HepG2 (cell line): Measurements from ENCODE around the gene ROMO1. TPM values are rescaled to one million over a fixed set of nuclear protein-coding genes. Genes with fewer than 3 reads are reported as not detected.

Experiments
- ATAD3A ChIP-seq: sonication (generic); formaldehyde crosslinking; IDR thresholded peaks from 2 replicates; pipeline ENCODE4 v1.4.0; 2020; ENCODE audit warnings: missing genetic modification reagents
- BATF2 ChIP-seq: sonication (generic); formaldehyde crosslinking; IDR thresholded peaks from 2 replicates; pipeline ENCODE4 v1.8.0; 2022; ENCODE audit warnings: mild to moderate bottlenecking, missing genetic modification reagents, moderate library complexity
- BRCA1 ChIP-seq: sonication (generic); formaldehyde crosslinking; IDR thresholded peaks from 2 replicates; pipeline ENCODE4 v1.4.0; 2020; ENCODE audit warnings: missing genetic modification reagents
- KDM3A ChIP-seq: IDR thresholded peaks from 2 replicates; pipeline ENCODE4 v1.6.1; 2018; ENCODE audit warnings: low read depth, missing compliant biosample characterization
- KMT2B ChIP-seq: IDR thresholded peaks from 2 replicates; pipeline ENCODE4 v1.6.1; 2016; ENCODE audit warnings: missing genetic modification reagents, missing compliant biosample characterization
- NFIB ChIP-seq: sonication (generic); formaldehyde crosslinking; IDR thresholded peaks from 2 replicates; pipeline ENCODE4 v1.9.0; 2021; ENCODE audit warnings: missing genetic modification reagents, mild to moderate bottlenecking, borderline replicate concordance
- ZBTB7B ChIP-seq: sonication (generic); formaldehyde crosslinking; IDR thresholded peaks from 2 replicates; pipeline ENCODE4 v1.4.0; 2020; ENCODE audit warnings: missing genetic modification reagents
- ZFP36 ChIP-seq: fragments of 150-350 bp; IDR thresholded peaks from 2 replicates; pipeline ENCODE4 v1.6.1; 2018; ENCODE audit warnings: borderline replicate concordance, low read length, low read depth; ENCODE audit not compliant: partially characterized antibody
- ZNF264 ChIP-seq: sonication (generic); formaldehyde crosslinking; IDR thresholded peaks from 2 replicates; pipeline ENCODE4 v1.4.0; 2020; ENCODE audit warnings: missing genetic modification reagents
- ZNF512B ChIP-seq: sonication (generic); formaldehyde crosslinking; IDR thresholded peaks from 2 replicates; pipeline ENCODE4 v1.5.1; 2020; ENCODE audit warnings: missing genetic modification reagents, mild to moderate bottlenecking, borderline replicate concordance
- ZNF724P ChIP-seq: sonication (generic); formaldehyde crosslinking; IDR thresholded peaks from 2 replicates; pipeline ENCODE4 v1.8.0; 2022; ENCODE audit warnings: missing genetic modification reagents, borderline replicate concordance
- ZNF75D ChIP-seq: sonication (generic); formaldehyde crosslinking; IDR thresholded peaks from 2 replicates; pipeline ENCODE4 v1.8.1; 2023; ENCODE audit warnings: missing genetic modification reagents, mild to moderate bottlenecking, borderline replicate concordance
- ZNF816 ChIP-seq: sonication (generic); formaldehyde crosslinking; IDR thresholded peaks from 2 replicates; pipeline ENCODE4 v1.8.0; 2022; ENCODE audit warnings: missing genetic modification reagents, mild to moderate bottlenecking, borderline replicate concordance
- ZSCAN29 ChIP-seq: sonication (generic); formaldehyde crosslinking; conservative IDR thresholded peaks from 2 replicates; pipeline ENCODE4 v1.4.0; 2020; ENCODE audit warnings: mild to moderate bottlenecking, missing genetic modification reagents
- polyA plus RNA-seq, 8 experiments: library from polyadenylated mRNA; depleted of rRNA in 3 of 8; stranded (reverse) in 7 of 8; unstranded in 1 of 8; fragments of >200 nt; fragmentation: Illumina TruSeq in 4 of 8; extraction: Trizol in 4 of 8; gene quantifications; 2 replicates each; pipeline versions ENCODE4 v1.2.1 to v1.2.3, GENCODE V29; 2011 to 2016; ENCODE audit warnings: low read depth in 4 of 8, missing spikeins in 1 of 8, mixed read lengths in 1 of 8; ENCODE audit not compliant: insufficient read depth in 1 of 8
- total RNA-seq, 5 experiments: library from RNA; depleted of rRNA; stranded (reverse); fragments of >200 nt; fragmentation: Illumina TruSeq; extraction: Trizol; gene quantifications; 2 replicates each; pipeline ENCODE4 v1.2.3, GENCODE V29; 2016; ENCODE audit warnings: low read depth in 1 of 5
- TF ChIP-seq, protein P1 (sequence below): sonication (generic); formaldehyde crosslinking; IDR thresholded peaks from 2 replicates; pipeline ENCODE4 v1.5.1; 2020; ENCODE audit warnings: missing genetic modification reagents, mild to moderate bottlenecking, borderline replicate concordance
- TF ChIP-seq, protein P2 (sequence below): sonication (generic); formaldehyde crosslinking; IDR thresholded peaks from 2 replicates; pipeline ENCODE4 v1.8.0; 2022; ENCODE audit warnings: low read depth, missing genetic modification reagents
- TF ChIP-seq, protein P3 (sequence below): sonication (generic); formaldehyde crosslinking; IDR thresholded peaks from 2 replicates; pipeline ENCODE4 v1.8.1; 2022; ENCODE audit warnings: low read depth, mild to moderate bottlenecking, missing genetic modification reagents
- TF ChIP-seq, protein P4 (sequence below): sonication (generic); formaldehyde crosslinking; IDR thresholded peaks from 2 replicates; pipeline ENCODE4 v1.5.0; 2020; ENCODE audit warnings: missing genetic modification reagents

ROMO1 gene
- total and polyA plus RNA-seq, 2 of the 13 experiments (the other 11 are each of a cell fraction or from before 2014, with no cell fraction given): 636 to 755 TPM

GRCh38 chr20:35731862-35732643, 32.8 kb downstream of the ROMO1 start (continued):
- no peak for TF ChIP-seq NFIB (CRISPR knock-in tag)
- TF ChIP-seq, protein P1, sequence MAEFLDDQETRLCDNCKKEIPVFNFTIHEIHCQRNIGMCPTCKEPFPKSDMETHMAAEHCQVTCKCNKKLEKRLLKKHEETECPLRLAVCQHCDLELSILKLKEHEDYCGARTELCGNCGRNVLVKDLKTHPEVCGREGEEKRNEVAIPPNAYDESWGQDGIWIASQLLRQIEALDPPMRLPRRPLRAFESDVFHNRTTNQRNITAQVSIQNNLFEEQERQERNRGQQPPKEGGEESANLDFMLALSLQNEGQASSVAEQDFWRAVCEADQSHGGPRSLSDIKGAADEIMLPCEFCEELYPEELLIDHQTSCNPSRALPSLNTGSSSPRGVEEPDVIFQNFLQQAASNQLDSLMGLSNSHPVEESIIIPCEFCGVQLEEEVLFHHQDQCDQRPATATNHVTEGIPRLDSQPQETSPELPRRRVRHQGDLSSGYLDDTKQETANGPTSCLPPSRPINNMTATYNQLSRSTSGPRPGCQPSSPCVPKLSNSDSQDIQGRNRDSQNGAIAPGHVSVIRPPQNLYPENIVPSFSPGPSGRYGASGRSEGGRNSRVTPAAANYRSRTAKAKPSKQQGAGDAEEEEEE (CRISPR knock-in tag): no peak
- TF ChIP-seq ZNF264 (CRISPR knock-in tag): no peak
- no peak for TF ChIP-seq ATAD3A
- no peak for TF ChIP-seq ZNF75D (CRISPR knock-in tag)
- no peak for TF ChIP-seq ZSCAN29 (CRISPR knock-in tag)
- TF ChIP-seq KDM3A: no peak
- TF ChIP-seq ZFP36: no peak
- TF ChIP-seq ZNF512B (CRISPR knock-in tag): no peak
- TF ChIP-seq, protein P2, sequence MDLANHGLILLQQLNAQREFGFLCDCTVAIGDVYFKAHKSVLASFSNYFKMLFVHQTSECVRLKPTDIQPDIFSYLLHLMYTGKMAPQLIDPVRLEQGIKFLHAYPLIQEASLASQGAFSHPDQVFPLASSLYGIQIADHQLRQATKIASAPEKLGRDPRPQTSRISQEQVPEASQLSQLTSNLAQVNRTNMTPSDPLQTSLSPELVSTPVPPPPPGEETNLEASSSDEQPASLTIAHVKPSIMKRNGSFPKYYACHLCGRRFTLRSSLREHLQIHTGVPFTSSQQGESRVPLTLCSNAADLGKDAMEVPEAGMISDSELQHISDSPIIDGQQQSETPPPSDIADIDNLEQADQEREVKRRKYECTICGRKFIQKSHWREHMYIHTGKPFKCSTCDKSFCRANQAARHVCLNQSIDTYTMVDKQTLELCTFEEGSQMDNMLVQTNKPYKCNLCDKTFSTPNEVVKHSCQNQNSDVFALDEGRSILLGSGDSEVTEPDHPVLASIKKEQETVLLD: 0 out of 2 replicates have a peak, but pooled peaks have one; percentile 27
- TF ChIP-seq KMT2B (CRISPR knock-in tag): no peak
- TF ChIP-seq, protein P3, sequence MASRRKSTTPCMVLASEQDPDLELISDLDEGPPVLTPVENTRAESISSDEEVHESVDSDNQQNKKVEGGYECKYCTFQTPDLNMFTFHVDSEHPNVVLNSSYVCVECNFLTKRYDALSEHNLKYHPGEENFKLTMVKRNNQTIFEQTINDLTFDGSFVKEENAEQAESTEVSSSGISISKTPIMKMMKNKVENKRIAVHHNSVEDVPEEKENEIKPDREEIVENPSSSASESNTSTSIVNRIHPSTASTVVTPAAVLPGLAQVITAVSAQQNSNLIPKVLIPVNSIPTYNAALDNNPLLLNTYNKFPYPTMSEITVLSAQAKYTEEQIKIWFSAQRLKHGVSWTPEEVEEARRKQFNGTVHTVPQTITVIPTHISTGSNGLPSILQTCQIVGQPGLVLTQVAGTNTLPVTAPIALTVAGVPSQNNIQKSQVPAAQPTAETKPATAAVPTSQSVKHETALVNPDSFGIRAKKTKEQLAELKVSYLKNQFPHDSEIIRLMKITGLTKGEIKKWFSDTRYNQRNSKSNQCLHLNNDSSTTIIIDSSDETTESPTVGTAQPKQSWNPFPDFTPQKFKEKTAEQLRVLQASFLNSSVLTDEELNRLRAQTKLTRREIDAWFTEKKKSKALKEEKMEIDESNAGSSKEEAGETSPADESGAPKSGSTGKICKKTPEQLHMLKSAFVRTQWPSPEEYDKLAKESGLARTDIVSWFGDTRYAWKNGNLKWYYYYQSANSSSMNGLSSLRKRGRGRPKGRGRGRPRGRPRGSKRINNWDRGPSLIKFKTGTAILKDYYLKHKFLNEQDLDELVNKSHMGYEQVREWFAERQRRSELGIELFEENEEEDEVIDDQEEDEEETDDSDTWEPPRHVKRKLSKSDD (CRISPR knock-in tag): no peak
- TF ChIP-seq ZNF816 (CRISPR knock-in tag): no peak
- TF ChIP-seq BRCA1 (CRISPR knock-in tag): 0 out of 2 replicates have a peak, but pooled peaks have one; percentile 36
- no peak for TF ChIP-seq ZBTB7B (CRISPR knock-in tag)
- no peak for TF ChIP-seq ZNF724P
- TF ChIP-seq, protein P4, sequence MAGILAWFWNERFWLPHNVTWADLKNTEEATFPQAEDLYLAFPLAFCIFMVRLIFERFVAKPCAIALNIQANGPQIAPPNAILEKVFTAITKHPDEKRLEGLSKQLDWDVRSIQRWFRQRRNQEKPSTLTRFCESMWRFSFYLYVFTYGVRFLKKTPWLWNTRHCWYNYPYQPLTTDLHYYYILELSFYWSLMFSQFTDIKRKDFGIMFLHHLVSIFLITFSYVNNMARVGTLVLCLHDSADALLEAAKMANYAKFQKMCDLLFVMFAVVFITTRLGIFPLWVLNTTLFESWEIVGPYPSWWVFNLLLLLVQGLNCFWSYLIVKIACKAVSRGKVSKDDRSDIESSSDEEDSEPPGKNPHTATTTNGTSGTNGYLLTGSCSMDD (CRISPR knock-in tag): no peak
- 0 out of 2 replicates have a peak, but pooled peaks have one; percentile 40 for TF ChIP-seq BATF2
